GM06990 (cell line): ENCODE results near the gene HRH3.

Experiments used
- DNase-seq: peaks from one replicate; pipeline ENCODE4 v3.0.0-alpha.2; 2011; ENCODE audit not compliant: insufficient read length; ENCODE audit errors: extremely low read depth
- H3K27me3 ChIP-seq: replicated peaks from 2 replicates; pipeline ENCODE4 v1.6.0; 2011; ENCODE audit warnings: low read length; ENCODE audit not compliant: control insufficient read depth, insufficient read depth
- H3K36me3 ChIP-seq: 2 replicates; pipeline ENCODE4 v1.5.1; 2011; ENCODE audit warnings: low read length; ENCODE audit not compliant: control insufficient read depth, insufficient read depth
- H3K4me3 ChIP-seq: replicated peaks from 2 replicates; pipeline ENCODE4 v1.5.1; 2011; ENCODE audit warnings: low read depth, mild to moderate bottlenecking, control low read depth, low read length
- CTCF ChIP-seq: IDR thresholded peaks from 2 replicates; pipeline ENCODE4 v1.5.1; 2011; ENCODE audit warnings: low read length, control low read depth, mild to moderate bottlenecking, inconsistent platforms; ENCODE audit not compliant: insufficient read depth, poor library complexity, severe bottlenecking

Gene HRH3

GRCh38 chr20:62232194-62232593, 12.1 kb upstream of the HRH3 start:
- TF ChIP-seq CTCF, result no peak
- Histone ChIP-seq H3K36me3 (no peaks in the 10 kb centered on the region), H3K4me3 (no peak overlapping the region), H3K27me3 (no peaks in the 10 kb centered on the region)
- DNase-seq, result no peak

GRCh38 chr20:62231292-62231691, 11.2 kb upstream of the HRH3 start:
- TF ChIP-seq CTCF, result no peak
- Histone ChIP-seq H3K4me3 (no peak overlapping the region), H3K36me3 (no peaks in the 10 kb centered on the region), H3K27me3 (no peaks in the 10 kb centered on the region)
- DNase-seq, result no peak

GRCh38 chr20:62230696-62231095, 10.6 kb upstream of the HRH3 start:
- no peak for TF ChIP-seq CTCF
- DNase-seq, result no peak
- Histone ChIP-seq H3K36me3 (no peaks in the 10 kb centered on the region), H3K4me3 (no peak overlapping the region), H3K27me3 (no peaks in the 10 kb centered on the region; the same call in 1 of the 2 replicates)

- TF ChIP-seq CTCF, result no peak
- Histone ChIP-seq H3K27me3 (no peaks in the 10 kb centered on the region; the same call in 1 of the 2 replicates), H3K4me3 (no peak overlapping the region), H3K36me3 (no peaks in the 10 kb centered on the region)
- no peak for DNase-seq
Measured at GRCh38 chr20:62230276-62230675, 10.2 kb upstream of the HRH3 start.

GRCh38 chr20:62229667-62230066, 9.6 kb upstream of the HRH3 start:
- Histone ChIP-seq H3K36me3 (no peaks in the 10 kb centered on the region), H3K27me3 (no peaks in the 10 kb centered on the region; the same call in 1 of the 2 replicates), H3K4me3 (no peak overlapping the region)
- no peak for DNase-seq
- TF ChIP-seq CTCF, result no peak

- Histone ChIP-seq H3K4me3 (no peak overlapping the region), H3K36me3 (no peaks in the 10 kb centered on the region), H3K27me3 (no peaks in the 10 kb centered on the region; the same call in 1 of the 2 replicates)
- DNase-seq, result no peak
- no peak for TF ChIP-seq CTCF
Measured at GRCh38 chr20:62228982-62229545, 9.0 kb upstream of the HRH3 start.
